ENCODE measurements around the gene NRXN3. TPM values are rescaled to one million over a fixed set of nuclear protein-coding genes. Genes with fewer than 3 reads are reported as not detected.
A peak's percentile ranks its signal among the peaks of the same experiment; 100 is the strongest.

NRXN3 gene
- total and polyA plus RNA-seq, 2 of the 4 experiments (the other 2 are of a cell fraction): 4.8 to 25.1 TPM

- H3K27ac ChIP-seq (ENCODE audit: insufficient read depth, low read length): no peak overlapping the region
- in situ Hi-C loops (cut with MboI; ENCODE audit: low sequenced_read_pairs) (no loop called here), dilution Hi-C loops (cut with HindIII; ENCODE audit: low sequenced_read_pairs, unreplicated experiment) (no loop called here), intact Hi-C loops (cut with micrococcal nuclease) (no loop called here)
- no peak overlapping the region for H3K9ac ChIP-seq (ENCODE audit: low read depth, low read length)
- no peak overlapping the region for H2BK15ac ChIP-seq (ENCODE audit: low read depth, low read length)
- no peak overlapping the region for H3K14ac ChIP-seq (replicated peaks; ENCODE audit: low read depth, low read length)
- no peaks in the 10 kb centered on the region for H4K20me1 ChIP-seq (ENCODE audit: insufficient read depth, low read length)
- H4K91ac ChIP-seq (ENCODE audit: insufficient read depth, low read depth, low read length): no peak overlapping the region
- no peak overlapping the region for H3K4ac ChIP-seq (ENCODE audit: low read depth, low read length)
- no peak overlapping the region for H3K56ac ChIP-seq (ENCODE audit: extremely low read depth, insufficient read depth, low read length)
- peak overlapping the region; percentile 59; the same call in 1 of the 2 replicates for H3K4me2 ChIP-seq (ENCODE audit: low read depth, low read length)
- H2BK5ac ChIP-seq (ENCODE audit: low read depth, low read length, poor library complexity, severe bottlenecking): no peak overlapping the region
- H2BK120ac ChIP-seq (ENCODE audit: low read depth, low read length): no peak overlapping the region
- no peak overlapping the region for H2AFZ ChIP-seq (replicated peaks; ENCODE audit: low read length, poor library complexity)
- no peak overlapping the region for H2AK9ac ChIP-seq (replicated peaks; ENCODE audit: low read depth, low read length, poor library complexity)
- no peaks in the 10 kb centered on the region for H3K36me3 ChIP-seq (ENCODE audit: control insufficient read depth, insufficient read depth, low read length)
- H2AK5ac ChIP-seq (ENCODE audit: low read depth, low read length): no peak overlapping the region
- H4K8ac ChIP-seq (ENCODE audit: low read depth in 2 of 2, low read length in 2 of 2): peak overlapping the region in 1 of 2 experiments; percentile 40; a peak in 1 of 4 replicates
- no peak overlapping the region for H4K5ac ChIP-seq (ENCODE audit: low read depth, low read length)
- H3K18ac ChIP-seq (ENCODE audit: low read depth, low read length): no peak overlapping the region
- H3K27me3 ChIP-seq (ENCODE audit: control insufficient read depth, insufficient read depth, low read length): no peaks in the 10 kb centered on the region
- no peak for ATAC-seq (ENCODE audit: low read depth)
- H3K79me1 ChIP-seq (ENCODE audit: low read depth in 1 of 2, low read length in 2 of 2): no peaks in the 10 kb centered on the region
- no TSS peak for BruUV-seq (replicated peaks)
- ChIA-PET CTCF (no interaction called here), POLR2A (ENCODE audit: unreplicated experiment) (no interaction called here)
- WGBS, 2 experiments (ENCODE audit: extremely low coverage in 2 of 2, insufficient read length in 1 of 2): no CpG with 5 or more reads among the region's 6 CpGs
- no peaks in the 10 kb centered on the region; the same call in 1 of the 2 replicates for H3K4me1 ChIP-seq (ENCODE audit: control insufficient read depth, insufficient read depth, low read length)
- no peaks in the 10 kb centered on the region for H3K9me3 ChIP-seq (ENCODE audit: control insufficient read depth, insufficient read depth, low read length)
- peak; percentile 52; the same call in 1 of the 2 replicates for TF ChIP-seq CEBPB (IDR thresholded peaks at IDR 0.05; ENCODE audit: low read depth, low read length)
- TF ChIP-seq, protein P1, sequence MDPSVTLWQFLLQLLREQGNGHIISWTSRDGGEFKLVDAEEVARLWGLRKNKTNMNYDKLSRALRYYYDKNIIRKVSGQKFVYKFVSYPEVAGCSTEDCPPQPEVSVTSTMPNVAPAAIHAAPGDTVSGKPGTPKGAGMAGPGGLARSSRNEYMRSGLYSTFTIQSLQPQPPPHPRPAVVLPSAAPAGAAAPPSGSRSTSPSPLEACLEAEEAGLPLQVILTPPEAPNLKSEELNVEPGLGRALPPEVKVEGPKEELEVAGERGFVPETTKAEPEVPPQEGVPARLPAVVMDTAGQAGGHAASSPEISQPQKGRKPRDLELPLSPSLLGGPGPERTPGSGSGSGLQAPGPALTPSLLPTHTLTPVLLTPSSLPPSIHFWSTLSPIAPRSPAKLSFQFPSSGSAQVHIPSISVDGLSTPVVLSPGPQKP (IDR thresholded peaks at IDR 0.05; ENCODE audit: borderline replicate concordance, low read depth, low read length): no peak
- no peak for DNase-seq
- no peaks in the 10 kb centered on the region for H3K9me1 ChIP-seq (ENCODE audit: insufficient read depth, low read length)
- H2BK20ac ChIP-seq (ENCODE audit: low read depth, low read length): no peak overlapping the region
- H3K4me3 ChIP-seq (ENCODE audit: insufficient read depth, low read depth, low read length): no peak overlapping the region
- no peak overlapping the region for H3K23ac ChIP-seq (ENCODE audit: low read depth, low read length)
Measured at GRCh38 chr14:79629411-79630287, 1459.5 kb downstream of the NRXN3 start.

Data from IMR-90 (cell line).